ENCODE results near the gene CLIC5. TPM values are rescaled to one million over a fixed set of nuclear protein-coding genes. Genes with fewer than 3 reads are reported as not detected.
A peak's percentile ranks its signal among the peaks of the same experiment; 100 is the strongest.

The CLIC5 gene
- total RNA-seq, 4 donors from 2014 or later = 78.6 to 97.0 (median 91.7) TPM

DNA sequence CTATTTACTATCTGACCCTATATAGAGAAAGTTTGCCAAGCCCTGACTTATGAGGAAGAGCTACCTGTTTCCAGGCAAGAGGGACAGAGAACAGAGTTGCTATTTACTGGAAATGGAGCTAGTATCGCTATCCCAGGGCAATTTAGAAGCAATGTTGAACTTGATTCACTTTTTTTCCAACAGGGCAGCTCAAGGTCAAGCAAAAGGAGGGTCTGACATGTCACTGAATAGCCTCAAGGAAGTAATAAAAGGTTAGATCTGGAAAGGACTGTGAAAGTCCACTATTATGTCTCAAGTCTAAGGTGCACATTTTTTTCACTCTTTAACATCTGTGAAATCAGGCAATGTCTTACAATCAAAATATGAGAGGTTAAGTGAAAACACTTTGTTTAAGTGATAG, 84.4 kb downstream of the CLIC5 start:
- Histone ChIP-seq H3K36me3 (peaks cover 0 to 7% of the 10 kb centered on the region in 2 donors), H3K4me3 (no peak overlapping the region), H3K4me1 (peaks cover 13 to 20% of the 10 kb centered on the region in 2 donors), H3K27ac (peak overlapping the region; percentile 1 to 62 (median 52)), H3K27me3 (no peaks in the 10 kb centered on the region), H3K9me3 (no peaks in the 10 kb centered on the region)
- ATAC-seq (no peak), DNase-seq (no peak)
- TF ChIP-seq, protein P1, sequence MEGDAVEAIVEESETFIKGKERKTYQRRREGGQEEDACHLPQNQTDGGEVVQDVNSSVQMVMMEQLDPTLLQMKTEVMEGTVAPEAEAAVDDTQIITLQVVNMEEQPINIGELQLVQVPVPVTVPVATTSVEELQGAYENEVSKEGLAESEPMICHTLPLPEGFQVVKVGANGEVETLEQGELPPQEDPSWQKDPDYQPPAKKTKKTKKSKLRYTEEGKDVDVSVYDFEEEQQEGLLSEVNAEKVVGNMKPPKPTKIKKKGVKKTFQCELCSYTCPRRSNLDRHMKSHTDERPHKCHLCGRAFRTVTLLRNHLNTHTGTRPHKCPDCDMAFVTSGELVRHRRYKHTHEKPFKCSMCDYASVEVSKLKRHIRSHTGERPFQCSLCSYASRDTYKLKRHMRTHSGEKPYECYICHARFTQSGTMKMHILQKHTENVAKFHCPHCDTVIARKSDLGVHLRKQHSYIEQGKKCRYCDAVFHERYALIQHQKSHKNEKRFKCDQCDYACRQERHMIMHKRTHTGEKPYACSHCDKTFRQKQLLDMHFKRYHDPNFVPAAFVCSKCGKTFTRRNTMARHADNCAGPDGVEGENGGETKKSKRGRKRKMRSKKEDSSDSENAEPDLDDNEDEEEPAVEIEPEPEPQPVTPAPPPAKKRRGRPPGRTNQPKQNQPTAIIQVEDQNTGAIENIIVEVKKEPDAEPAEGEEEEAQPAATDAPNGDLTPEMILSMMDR (IDR thresholded peaks at IDR 0.05 in 4 of 5, conservative IDR thresholded peaks at IDR 0.05 in 1 of 5) = no peak
- TF ChIP-seq POLR2A (IDR thresholded peaks at IDR 0.05) = no peak
- intact Hi-C loops (cut with DNase I; ENCODE audit: low total_unique reads) = loop anchor here (2.0 to 5.0 kb wide), 3 partner anchors 84 to 1444 kb away; partner anchors contain the start of gene CLIC5
- in situ Hi-C loops (cut with MboI; ENCODE audit: low sequenced_read_pairs in 4 of 4) = loop anchor here in 3 of 4 donors (25.0 kb wide), 2 partner anchors 131 to 481 kb away; no protein-coding TSS in a partner anchor

DNA sequence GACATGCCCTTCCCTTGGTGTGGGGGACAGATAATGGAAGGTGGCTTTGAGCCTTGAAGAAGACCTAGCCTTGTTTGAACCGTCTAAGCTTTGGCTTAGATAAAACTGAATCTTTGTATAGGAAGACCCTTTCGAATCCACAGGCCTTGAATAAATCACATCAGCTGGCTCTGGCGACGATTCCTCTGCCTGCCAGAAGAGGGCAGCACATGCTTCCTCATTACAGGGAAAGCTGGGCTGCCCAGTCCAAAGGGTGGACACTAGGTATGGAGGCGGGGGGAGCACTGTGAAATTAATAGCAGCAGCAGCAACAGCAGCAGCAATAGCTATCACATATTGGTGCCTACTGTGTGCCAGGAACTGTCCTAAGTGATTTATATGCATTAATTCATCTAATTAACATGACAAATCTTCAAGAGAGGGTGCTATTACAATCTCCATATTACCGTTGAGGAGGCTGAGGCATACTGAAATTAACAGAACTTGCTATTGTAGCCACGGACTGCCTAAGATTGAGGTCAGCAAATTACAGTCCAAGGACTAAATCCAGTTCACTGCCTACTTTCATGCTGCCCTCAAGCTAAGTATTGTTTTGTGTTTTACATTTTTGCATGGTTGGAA, 85.1 kb downstream of the CLIC5 start:
- in situ Hi-C loops (cut with MboI; ENCODE audit: low sequenced_read_pairs in 4 of 4) (loop anchor here in 3 of 4 donors (25.0 kb wide), 2 partner anchors 132 to 482 kb away; no protein-coding TSS in a partner anchor), intact Hi-C loops (cut with DNase I; ENCODE audit: low total_unique reads) (loop anchor here (1.0 to 5.0 kb wide), 4 partner anchors 84 to 1443 kb away; partner anchors contain the start of gene CLIC5)
- no peaks in the 10 kb centered on the region for H3K9me3 ChIP-seq
- no peak for TF ChIP-seq POLR2A (IDR thresholded peaks at IDR 0.05)
- TF ChIP-seq, protein P1 (IDR thresholded peaks at IDR 0.05 in 4 of 5, conservative IDR thresholded peaks at IDR 0.05 in 1 of 5) = peak; percentile 94 to 98 (median 95)
- H3K4me3 ChIP-seq = no peak overlapping the region
- peaks cover 0 to 4% of the 10 kb centered on the region in 2 donors for H3K36me3 ChIP-seq
- no peaks in the 10 kb centered on the region for H3K27me3 ChIP-seq
- peaks cover 13 to 20% of the 10 kb centered on the region in 2 donors for H3K4me1 ChIP-seq
- ATAC-seq (peak; percentile 87 to 94), DNase-seq (peak; percentile 53 to 81)
- peak overlapping the region; percentile 1 to 62 (median 52) for H3K27ac ChIP-seq

DNA sequence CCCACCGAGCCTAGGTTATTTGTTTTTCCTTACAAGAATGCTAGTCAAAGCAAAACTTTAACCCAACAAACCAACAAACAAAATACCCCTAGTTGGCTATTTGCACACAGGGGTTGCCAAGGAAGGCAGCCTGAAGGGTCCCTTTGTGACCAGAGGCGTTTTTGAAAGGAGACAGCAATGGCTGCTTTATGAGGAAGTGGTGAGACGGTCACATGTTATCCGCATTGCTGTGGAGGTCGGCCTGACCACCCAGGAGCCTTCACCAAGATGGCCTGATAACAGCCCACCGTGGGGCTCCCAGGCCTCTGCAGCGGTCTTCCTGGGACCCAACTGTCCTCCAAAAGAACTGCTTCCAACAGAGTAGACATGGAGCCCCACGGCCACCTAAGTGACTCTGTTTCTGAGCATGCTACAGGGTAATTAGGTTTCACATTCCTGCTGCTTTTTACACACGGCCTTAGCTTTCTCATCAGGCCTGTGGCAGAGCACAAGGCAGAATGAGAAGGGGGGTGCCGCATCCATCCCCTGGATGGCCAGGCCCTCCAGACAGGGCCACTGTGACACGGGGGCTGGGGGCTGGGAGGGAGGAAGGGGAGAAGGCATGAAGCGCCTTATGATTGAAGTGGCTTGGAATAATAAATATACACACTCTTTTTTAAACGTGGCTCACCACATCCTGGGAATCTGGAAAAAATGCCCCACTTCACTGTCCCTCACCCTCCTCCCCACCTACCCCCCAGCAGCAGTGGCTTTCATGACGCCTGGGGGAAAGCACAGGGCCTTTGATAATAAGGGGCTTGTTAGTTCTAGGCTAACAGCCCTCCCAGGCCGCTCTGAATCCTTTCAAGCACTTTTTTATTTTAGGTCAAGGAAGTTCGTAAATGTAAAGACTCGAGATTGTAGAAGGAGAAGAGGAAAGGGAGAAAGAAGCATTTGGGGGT, 86.0 kb downstream of the CLIC5 start:
- H3K27me3 ChIP-seq = no peaks in the 10 kb centered on the region
- H3K36me3 ChIP-seq = no peaks in the 10 kb centered on the region
- intact Hi-C loops (cut with DNase I; ENCODE audit: low total_unique reads) = loop anchor here (1.0 to 5.0 kb wide), 4 partner anchors 85 to 1442 kb away; partner anchors contain the start of gene CLIC5
- peaks cover 13 to 20% of the 10 kb centered on the region in 2 donors for H3K4me1 ChIP-seq
- no peak overlapping the region for H3K4me3 ChIP-seq
- no peak for DNase-seq
- TF ChIP-seq, protein P1 (IDR thresholded peaks at IDR 0.05 in 4 of 5, conservative IDR thresholded peaks at IDR 0.05 in 1 of 5) = no peak
- no peak for TF ChIP-seq POLR2A (IDR thresholded peaks at IDR 0.05)
- in situ Hi-C loops (cut with MboI; ENCODE audit: low sequenced_read_pairs in 4 of 4) = loop anchor here in 3 of 4 donors (10.0 to 25.0 kb wide), 3 partner anchors 133 to 1275 kb away; no protein-coding TSS in a partner anchor
- no peak for ATAC-seq
- H3K27ac ChIP-seq = peak overlapping the region; percentile 1 to 62 (median 52)
- H3K9me3 ChIP-seq = no peaks in the 10 kb centered on the region

DNA sequence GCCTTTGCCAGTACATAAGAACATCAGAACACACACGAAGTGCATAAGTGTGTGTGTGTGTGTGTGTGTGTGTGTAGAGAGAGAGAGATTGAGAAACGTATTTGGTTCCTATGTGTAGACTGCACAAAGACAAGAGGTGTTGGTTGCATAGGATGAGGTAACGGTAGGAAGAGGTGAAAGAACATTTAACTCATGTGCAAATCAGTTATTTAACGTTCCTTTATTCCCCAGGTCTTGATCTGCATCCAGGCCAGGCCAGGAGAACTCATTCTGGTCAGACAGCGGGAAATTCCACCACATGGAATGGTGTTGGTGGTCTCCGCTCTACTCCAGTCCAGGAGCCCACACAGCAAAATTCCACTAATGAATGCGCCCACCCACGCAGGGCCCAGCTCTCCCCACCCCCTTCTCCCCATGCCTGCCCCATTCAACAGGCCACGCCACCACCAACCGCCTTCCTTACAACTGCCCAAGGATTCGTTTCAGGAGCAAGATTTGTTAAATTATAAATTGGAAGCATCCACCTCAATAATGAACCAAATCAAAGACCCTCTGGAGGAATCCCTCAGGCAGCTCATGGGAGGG, 86.8 kb downstream of the CLIC5 start:
- Histone ChIP-seq H3K4me3 (no peak overlapping the region), H3K9me3 (no peaks in the 10 kb centered on the region), H3K36me3 (no peaks in the 10 kb centered on the region), H3K4me1 (peaks cover 10 to 20% of the 10 kb centered on the region in 2 donors), H3K27ac (no peak overlapping the region), H3K27me3 (no peaks in the 10 kb centered on the region)
- intact Hi-C loops (cut with DNase I; ENCODE audit: low total_unique reads) = no loop called here
- ATAC-seq (no peak), DNase-seq (no peak)
- TF ChIP-seq, protein P1 (IDR thresholded peaks at IDR 0.05 in 4 of 5, conservative IDR thresholded peaks at IDR 0.05 in 1 of 5) = no peak
- no peak for TF ChIP-seq POLR2A (IDR thresholded peaks at IDR 0.05)
- in situ Hi-C loops (cut with MboI; ENCODE audit: low sequenced_read_pairs in 4 of 4) = loop anchor here in 3 of 4 donors (10.0 to 25.0 kb wide), 3 partner anchors 133 to 1274 kb away; no protein-coding TSS in a partner anchor
